GM12878 (cell line): ENCODE data around the gene NFKBIB.
"Not testable (repeated sequence)": the region's sequence is repeated elsewhere in the genome, so short reads cannot be mapped to it uniquely, and the experiment has no call there.

ENCODE experiments used
- CREB1 ChIP-seq: IDR thresholded peaks from 2 replicates; pipeline ENCODE4 v1.6.1; 2012; ENCODE audit warnings: low read depth, mild to moderate bottlenecking, inconsistent platforms
- EZH2 ChIP-seq: IDR thresholded peaks from 2 replicates; pipeline ENCODE4 v1.6.1; 2012; ENCODE audit warnings: low read depth, mild to moderate bottlenecking, control low read depth, inconsistent platforms, low read length, borderline replicate concordance; ENCODE audit not compliant: control insufficient read depth
- HDAC6 ChIP-seq: fragments of 200-600 bp; sonication (generic); IDR thresholded peaks from one replicate; pipeline ENCODE4 v1.8.0; 2017; ENCODE audit warnings: antibody characterized with exemption; ENCODE audit not compliant: unreplicated experiment
- NFYB ChIP-seq: IDR thresholded peaks from 2 replicates; pipeline ENCODE4 v1.6.1; 2011; ENCODE audit warnings: low read depth, mild to moderate bottlenecking, low read length, improper control_type of control experiment, moderate library complexity; ENCODE audit not compliant: insufficient read depth
- SMC3 ChIP-seq: IDR thresholded peaks from 2 replicates; pipeline ENCODE4 v1.6.1; 2011; ENCODE audit warnings: low read length, improper control_type of control experiment, borderline replicate concordance
- TAF1 ChIP-seq: IDR thresholded peaks from 2 replicates; pipeline ENCODE4 v1.6.1; 2011; ENCODE audit warnings: mild to moderate bottlenecking, low read depth, low read length, borderline replicate concordance
- TF ChIP-seq, protein P1 (sequence below): IDR thresholded peaks from 2 replicates; pipeline ENCODE4 v1.6.1; 2011; ENCODE audit warnings: low read depth, low read length, improper control_type of control experiment, borderline replicate concordance
- TF ChIP-seq, protein P2 (sequence below), 3 experiments: IDR thresholded peaks in 2 of 3; conservative IDR thresholded peaks in 1 of 3; 2 replicates each; pipeline ENCODE4 v1.5.1; 2011; ENCODE audit warnings: low read depth in 3 of 3, low read length in 3 of 3, mild to moderate bottlenecking in 3 of 3, control low read depth in 2 of 3, moderate library complexity in 2 of 3, inconsistent platforms in 1 of 3, mixed read lengths in 1 of 3; ENCODE audit not compliant: control insufficient read depth in 2 of 3, insufficient read depth in 1 of 3; ENCODE audit errors: extremely low read depth in 1 of 3

- TF ChIP-seq TAF1, HDAC6, CREB1, SMC3, NFYB, EZH2: not testable (repeated sequence)
- TF ChIP-seq, protein P1, sequence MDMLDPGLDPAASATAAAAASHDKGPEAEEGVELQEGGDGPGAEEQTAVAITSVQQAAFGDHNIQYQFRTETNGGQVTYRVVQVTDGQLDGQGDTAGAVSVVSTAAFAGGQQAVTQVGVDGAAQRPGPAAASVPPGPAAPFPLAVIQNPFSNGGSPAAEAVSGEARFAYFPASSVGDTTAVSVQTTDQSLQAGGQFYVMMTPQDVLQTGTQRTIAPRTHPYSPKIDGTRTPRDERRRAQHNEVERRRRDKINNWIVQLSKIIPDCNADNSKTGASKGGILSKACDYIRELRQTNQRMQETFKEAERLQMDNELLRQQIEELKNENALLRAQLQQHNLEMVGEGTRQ, result not testable (repeated sequence)
- TF ChIP-seq, protein P2, sequence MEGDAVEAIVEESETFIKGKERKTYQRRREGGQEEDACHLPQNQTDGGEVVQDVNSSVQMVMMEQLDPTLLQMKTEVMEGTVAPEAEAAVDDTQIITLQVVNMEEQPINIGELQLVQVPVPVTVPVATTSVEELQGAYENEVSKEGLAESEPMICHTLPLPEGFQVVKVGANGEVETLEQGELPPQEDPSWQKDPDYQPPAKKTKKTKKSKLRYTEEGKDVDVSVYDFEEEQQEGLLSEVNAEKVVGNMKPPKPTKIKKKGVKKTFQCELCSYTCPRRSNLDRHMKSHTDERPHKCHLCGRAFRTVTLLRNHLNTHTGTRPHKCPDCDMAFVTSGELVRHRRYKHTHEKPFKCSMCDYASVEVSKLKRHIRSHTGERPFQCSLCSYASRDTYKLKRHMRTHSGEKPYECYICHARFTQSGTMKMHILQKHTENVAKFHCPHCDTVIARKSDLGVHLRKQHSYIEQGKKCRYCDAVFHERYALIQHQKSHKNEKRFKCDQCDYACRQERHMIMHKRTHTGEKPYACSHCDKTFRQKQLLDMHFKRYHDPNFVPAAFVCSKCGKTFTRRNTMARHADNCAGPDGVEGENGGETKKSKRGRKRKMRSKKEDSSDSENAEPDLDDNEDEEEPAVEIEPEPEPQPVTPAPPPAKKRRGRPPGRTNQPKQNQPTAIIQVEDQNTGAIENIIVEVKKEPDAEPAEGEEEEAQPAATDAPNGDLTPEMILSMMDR (IDR thresholded peaks at IDR 0.05 in 2 of 3, conservative IDR thresholded peaks at IDR 0.05 in 1 of 3; ENCODE audit: control insufficient read depth in 2 of 3, extremely low read depth in 1 of 3, insufficient read depth in 1 of 3, low read depth in 3 of 3, low read length in 3 of 3), result not testable (repeated sequence)
Observed at GRCh38 chr19:38884691-38885090, 15.1 kb upstream of the NFKBIB start.
